Thoracic aorta (tissue), 2 donors: ENCODE results near the gene IL3RA. TPM values are rescaled to one million over a fixed set of nuclear protein-coding genes. Genes with fewer than 3 reads are reported as not detected.
"Not testable (repeated sequence)": the region's sequence is repeated elsewhere in the genome, so short reads cannot be mapped to it uniquely, and the experiment has no call there.

Experiments used
- ATAC-seq: fragments of 150-250 bp; one replicate; pipeline ENCODE4 v1.8.0; 2017; ENCODE audit warnings: low read depth; ENCODE audit not compliant: insufficient number of reproducible peaks, low FRiP score
- DNase-seq: peaks from one replicate; pipeline ENCODE4 v3.0.0-alpha.2; 2020; ENCODE audit warnings: low spot score
- H3K27ac ChIP-seq, 2 donors: fragments of 200-600 bp; sonication (generic); 1 replicate in 1 of 2; 2 replicates in 1 of 2; pipeline ENCODE4 v1.5.1; 2016; ENCODE audit warnings: mild to moderate bottlenecking in 2 of 2, moderate library complexity in 2 of 2
- H3K27me3 ChIP-seq: fragments of 200-600 bp; sonication (generic); replicated peaks from 2 replicates; pipeline ENCODE4 v1.6.0; 2016; ENCODE audit warnings: mild to moderate bottlenecking; ENCODE audit not compliant: insufficient read depth
- H3K36me3 ChIP-seq: fragments of 200-600 bp; sonication (generic); one replicate; pipeline ENCODE4 v1.5.1; 2016
- H3K4me1 ChIP-seq, 2 donors: fragments of 200-600 bp; sonication (generic); 1 replicate in 1 of 2; 2 replicates in 1 of 2; pipeline versions ENCODE4 v1.5.1 to v1.6.0; 2016; ENCODE audit warnings: low read depth in 2 of 2, mild to moderate bottlenecking in 1 of 2; ENCODE audit not compliant: control insufficient read depth in 1 of 2
- H3K4me3 ChIP-seq: fragments of 200-600 bp; sonication (generic); 2 replicates; pipeline ENCODE4 v1.5.1; 2016; ENCODE audit warnings: mild to moderate bottlenecking
- H3K9me3 ChIP-seq: fragments of 200-600 bp; sonication (generic); 2 replicates; pipeline ENCODE4 v1.5.1; 2016
- CTCF ChIP-seq: fragments of 200-600 bp; sonication (generic); IDR thresholded peaks from one replicate; pipeline ENCODE4 v1.5.1; 2019; ENCODE audit warnings: antibody characterized with exemption
- total RNA-seq, 2 donors: library from RNA; depleted of rRNA; stranded (reverse); fragments of >200 nt; gene quantifications; one replicate each; pipeline versions ENCODE4 v1.1.0 to v1.2.3, GENCODE V29; 2016

IL3RA gene
- total RNA-seq, 2 donors from 2014 or later = 7.3 to 13.5 TPM

GRCh38 chrX:1423215-1423614, 86.6 kb downstream of the IL3RA start:
- ATAC-seq = no peak
- H3K9me3 ChIP-seq = peaks cover 11% of the 10 kb centered on the region
- H3K36me3 ChIP-seq = peaks cover 57% of the 10 kb centered on the region
- H3K4me3 ChIP-seq = no peak overlapping the region
- no peak overlapping the region for H3K27ac ChIP-seq
- no peaks in the 10 kb centered on the region for H3K4me1 ChIP-seq
- no peak for DNase-seq
- no peak for TF ChIP-seq CTCF
- H3K27me3 ChIP-seq = no peaks in the 10 kb centered on the region

- Histone ChIP-seq H3K4me1 (no peaks in the 10 kb centered on the region), H3K4me3 (no peak overlapping the region), H3K27ac (no peak overlapping the region), H3K27me3 (no peaks in the 10 kb centered on the region), H3K36me3 (peaks cover 48% of the 10 kb centered on the region), H3K9me3 (peaks cover 11% of the 10 kb centered on the region)
- no peak for TF ChIP-seq CTCF
- ATAC-seq (no peak), DNase-seq (no peak)
Measured at GRCh38 chrX:1424147-1424851, 87.7 kb downstream of the IL3RA start.

- TF ChIP-seq CTCF = no peak
- Histone ChIP-seq H3K4me3 (no peak overlapping the region), H3K4me1 (no peaks in the 10 kb centered on the region), H3K27ac (no peak overlapping the region), H3K36me3 (peaks cover 53% of the 10 kb centered on the region), H3K27me3 (no peaks in the 10 kb centered on the region), H3K9me3 (peaks cover 11% of the 10 kb centered on the region)
- ATAC-seq = no peak
- DNase-seq = no peak
Measured at GRCh38 chrX:1425381-1425780, 88.8 kb downstream of the IL3RA start.

- H3K4me1 ChIP-seq, H3K27me3 ChIP-seq, DNase-seq, H3K4me3 ChIP-seq, H3K27ac ChIP-seq, ATAC-seq: not testable (repeated sequence)
- Histone ChIP-seq H3K36me3 (peaks cover 47% of the 10 kb centered on the region), H3K9me3 (peaks cover 11% of the 10 kb centered on the region)
Measured at GRCh38 chrX:1426321-1426720, 89.7 kb downstream of the IL3RA start.

- no peak for ATAC-seq
- H3K27me3 ChIP-seq = no peaks in the 10 kb centered on the region
- no peaks in the 10 kb centered on the region for H3K4me1 ChIP-seq
- peaks cover 33% of the 10 kb centered on the region for H3K36me3 ChIP-seq
- no peak for TF ChIP-seq CTCF
- DNase-seq = no peak
- no peak overlapping the region for H3K4me3 ChIP-seq
- no peak overlapping the region for H3K27ac ChIP-seq
- H3K9me3 ChIP-seq = peaks cover 6% of the 10 kb centered on the region
Measured at GRCh38 chrX:1427756-1428155, 91.2 kb downstream of the IL3RA start.

- no peaks in the 10 kb centered on the region for H3K9me3 ChIP-seq
- H3K27ac ChIP-seq = no peak overlapping the region
- no peak overlapping the region for H3K4me3 ChIP-seq
- peaks cover 27% of the 10 kb centered on the region for H3K36me3 ChIP-seq
- TF ChIP-seq CTCF = no peak
- ATAC-seq (no peak), DNase-seq (no peak)
- H3K27me3 ChIP-seq = no peaks in the 10 kb centered on the region
- H3K4me1 ChIP-seq = no peaks in the 10 kb centered on the region
Measured at GRCh38 chrX:1430451-1430850, 93.9 kb downstream of the IL3RA start.
